ENCODE data around the gene EEIG2. TPM values are rescaled to one million over a fixed set of nuclear protein-coding genes. Genes with fewer than 3 reads are reported as not detected.

EEIG2 gene
- total RNA-seq, 2 experiments from 2014 or later: 7.8 to 7.9 TPM

GRCh38 chr1:108585313-108585712, 25.4 kb downstream of the EEIG2 start:
- Mint-ChIP-seq H3K27ac (peak overlapping the region; percentile 5), H3K4me1 (peaks cover 44% of the 10 kb centered on the region), H3K36me3 (peaks cover 7% of the 10 kb centered on the region), H3K27me3 (no peaks in the 10 kb centered on the region), H3K9me3 (peaks cover 6% of the 10 kb centered on the region), H3K4me3 (no peak overlapping the region)
- DNase-seq: no peak

GRCh38 chr1:108590441-108590840, 30.5 kb downstream of the EEIG2 start:
- H3K4me3 Mint-ChIP-seq: no peak overlapping the region
- no peaks in the 10 kb centered on the region for H3K27me3 Mint-ChIP-seq
- H3K36me3 Mint-ChIP-seq: peaks cover 5% of the 10 kb centered on the region
- H3K4me1 Mint-ChIP-seq: peaks cover 49% of the 10 kb centered on the region
- H3K27ac Mint-ChIP-seq: peak overlapping the region; percentile 68
- H3K9me3 Mint-ChIP-seq: peaks cover 1% of the 10 kb centered on the region
- no peak for DNase-seq

- Mint-ChIP-seq H3K27ac (peak overlapping the region; percentile 42), H3K27me3 (no peaks in the 10 kb centered on the region), H3K9me3 (peaks cover 1% of the 10 kb centered on the region), H3K4me3 (no peak overlapping the region), H3K4me1 (peaks cover 49% of the 10 kb centered on the region), H3K36me3 (peaks cover 5% of the 10 kb centered on the region)
- DNase-seq: no peak
Observed at GRCh38 chr1:108590957-108591356, 31.1 kb downstream of the EEIG2 start.

GRCh38 chr1:108591466-108591865, 31.6 kb downstream of the EEIG2 start:
- Mint-ChIP-seq H3K27ac (peak overlapping the region; percentile 59), H3K27me3 (no peaks in the 10 kb centered on the region), H3K4me1 (peaks cover 44% of the 10 kb centered on the region), H3K36me3 (peaks cover 5% of the 10 kb centered on the region), H3K4me3 (no peak overlapping the region), H3K9me3 (peaks cover 1% of the 10 kb centered on the region)
- DNase-seq: no peak

- Mint-ChIP-seq H3K4me3 (no peak overlapping the region), H3K27ac (peak overlapping the region; percentile 59), H3K9me3 (peaks cover 1% of the 10 kb centered on the region), H3K36me3 (peaks cover 5% of the 10 kb centered on the region), H3K27me3 (no peaks in the 10 kb centered on the region), H3K4me1 (peaks cover 40% of the 10 kb centered on the region)
- no peak for DNase-seq
Observed at GRCh38 chr1:108592030-108592759, 32.3 kb downstream of the EEIG2 start.

GRCh38 chr1:108593448-108593847, 33.5 kb downstream of the EEIG2 start:
- no peak overlapping the region for H3K27ac Mint-ChIP-seq
- peaks cover 39% of the 10 kb centered on the region for H3K4me1 Mint-ChIP-seq
- peaks cover 5% of the 10 kb centered on the region for H3K36me3 Mint-ChIP-seq
- DNase-seq: no peak
- H3K9me3 Mint-ChIP-seq: no peaks in the 10 kb centered on the region
- no peak overlapping the region for H3K4me3 Mint-ChIP-seq
- no peaks in the 10 kb centered on the region for H3K27me3 Mint-ChIP-seq

GRCh38 chr1:108595507-108595906, 35.6 kb downstream of the EEIG2 start:
- Mint-ChIP-seq H3K4me3 (no peak overlapping the region), H3K36me3 (peaks cover 2% of the 10 kb centered on the region), H3K27ac (no peak overlapping the region), H3K9me3 (no peaks in the 10 kb centered on the region), H3K27me3 (no peaks in the 10 kb centered on the region), H3K4me1 (peaks cover 25% of the 10 kb centered on the region)
- no peak for DNase-seq

GRCh38 chr1:108597041-108597440, 37.1 kb downstream of the EEIG2 start:
- Mint-ChIP-seq H3K27ac (no peak overlapping the region), H3K27me3 (no peaks in the 10 kb centered on the region), H3K4me3 (no peak overlapping the region), H3K4me1 (peaks cover 18% of the 10 kb centered on the region), H3K9me3 (no peaks in the 10 kb centered on the region), H3K36me3 (no peaks in the 10 kb centered on the region)
- DNase-seq: no peak

- no peak for DNase-seq
- H3K4me1 Mint-ChIP-seq: peaks cover 13% of the 10 kb centered on the region
- no peak overlapping the region for H3K27ac Mint-ChIP-seq
- no peaks in the 10 kb centered on the region for H3K27me3 Mint-ChIP-seq
- H3K36me3 Mint-ChIP-seq: no peaks in the 10 kb centered on the region
- H3K4me3 Mint-ChIP-seq: no peak overlapping the region
- H3K9me3 Mint-ChIP-seq: no peaks in the 10 kb centered on the region
Observed at GRCh38 chr1:108598340-108598739, 38.4 kb downstream of the EEIG2 start.

- H3K4me1 Mint-ChIP-seq: peaks cover 7% of the 10 kb centered on the region
- H3K27ac Mint-ChIP-seq: no peak overlapping the region
- no peaks in the 10 kb centered on the region for H3K36me3 Mint-ChIP-seq
- DNase-seq: no peak
- H3K9me3 Mint-ChIP-seq: no peaks in the 10 kb centered on the region
- no peaks in the 10 kb centered on the region for H3K27me3 Mint-ChIP-seq
- H3K4me3 Mint-ChIP-seq: no peak overlapping the region
Observed at GRCh38 chr1:108600504-108600903, 40.6 kb downstream of the EEIG2 start.

- Mint-ChIP-seq H3K27me3 (no peaks in the 10 kb centered on the region), H3K4me1 (peaks cover 4% of the 10 kb centered on the region), H3K4me3 (no peak overlapping the region), H3K27ac (no peak overlapping the region), H3K36me3 (no peaks in the 10 kb centered on the region), H3K9me3 (no peaks in the 10 kb centered on the region)
- DNase-seq: no peak
Observed at GRCh38 chr1:108601708-108602410, 42.0 kb downstream of the EEIG2 start.

GRCh38 chr1:108605633-108606032, 45.7 kb downstream of the EEIG2 start:
- peaks cover 4% of the 10 kb centered on the region for H3K36me3 Mint-ChIP-seq
- H3K27ac Mint-ChIP-seq: no peak overlapping the region
- H3K27me3 Mint-ChIP-seq: no peaks in the 10 kb centered on the region
- no peaks in the 10 kb centered on the region for H3K9me3 Mint-ChIP-seq
- H3K4me3 Mint-ChIP-seq: no peak overlapping the region
- no peak for DNase-seq
- peaks cover 2% of the 10 kb centered on the region for H3K4me1 Mint-ChIP-seq

GRCh38 chr1:108606478-108606877, 46.6 kb downstream of the EEIG2 start:
- Mint-ChIP-seq H3K9me3 (no peaks in the 10 kb centered on the region), H3K4me3 (no peak overlapping the region), H3K27ac (no peak overlapping the region), H3K27me3 (no peaks in the 10 kb centered on the region), H3K4me1 (peaks cover 2% of the 10 kb centered on the region), H3K36me3 (peaks cover 4% of the 10 kb centered on the region)
- no peak for DNase-seq

- Mint-ChIP-seq H3K4me3 (no peak overlapping the region), H3K27me3 (no peaks in the 10 kb centered on the region), H3K9me3 (no peaks in the 10 kb centered on the region), H3K4me1 (peaks cover 2% of the 10 kb centered on the region), H3K36me3 (peaks cover 4% of the 10 kb centered on the region), H3K27ac (no peak overlapping the region)
- DNase-seq: no peak
Observed at GRCh38 chr1:108609483-108610049, 49.7 kb downstream of the EEIG2 start.

Data from activated naive CD8-positive, alpha-beta T cell treated with anti-CD3 and anti-CD28 coated beads for 36 hours (primary cell).